Subcutaneous abdominal adipose tissue (tissue), 5 donors: ENCODE results near the gene SLC12A2.

Experiments
- H3K27ac ChIP-seq: one replicate; pipeline ENCODE4 v1.7.0; 2013; ENCODE audit warnings: low read depth, mild to moderate bottlenecking, inconsistent platforms, low read length, moderate library complexity
- H3K27me3 ChIP-seq, 5 donors: one replicate each; pipeline ENCODE4 v1.7.0; 2013; ENCODE audit warnings: low read length in 5 of 5, inconsistent platforms in 1 of 5; ENCODE audit not compliant: control insufficient read depth in 5 of 5, insufficient read depth in 4 of 5
- H3K36me3 ChIP-seq, 5 donors: one replicate each; pipeline ENCODE4 v1.7.0; 2013; ENCODE audit warnings: low read length in 5 of 5; ENCODE audit not compliant: control insufficient read depth in 5 of 5, insufficient read depth in 5 of 5
- H3K4me1 ChIP-seq, 5 donors: one replicate each; pipeline ENCODE4 v1.7.0; 2013; ENCODE audit warnings: low read length in 5 of 5, mild to moderate bottlenecking in 3 of 5, moderate library complexity in 1 of 5; ENCODE audit not compliant: control insufficient read depth in 5 of 5, insufficient read depth in 5 of 5
- H3K4me3 ChIP-seq, 5 donors: one replicate each; pipeline ENCODE4 v1.7.0; 2013; ENCODE audit warnings: low read length in 5 of 5, low read depth in 1 of 5
- H3K9ac ChIP-seq, 5 donors: one replicate each; pipeline ENCODE4 v1.7.0; 2013; ENCODE audit warnings: low read length in 5 of 5, mild to moderate bottlenecking in 4 of 5, moderate library complexity in 3 of 5
- H3K9me3 ChIP-seq, 5 donors: one replicate each; pipeline ENCODE4 v1.7.0; 2013; ENCODE audit warnings: low read length in 5 of 5; ENCODE audit not compliant: control insufficient read depth in 5 of 5
- donor health status: healthy.
- donor health status: healthy.
- donor health status: healthy.
- donor health status: healthy.
- donor health status: healthy.

Gene SLC12A2

DNA sequence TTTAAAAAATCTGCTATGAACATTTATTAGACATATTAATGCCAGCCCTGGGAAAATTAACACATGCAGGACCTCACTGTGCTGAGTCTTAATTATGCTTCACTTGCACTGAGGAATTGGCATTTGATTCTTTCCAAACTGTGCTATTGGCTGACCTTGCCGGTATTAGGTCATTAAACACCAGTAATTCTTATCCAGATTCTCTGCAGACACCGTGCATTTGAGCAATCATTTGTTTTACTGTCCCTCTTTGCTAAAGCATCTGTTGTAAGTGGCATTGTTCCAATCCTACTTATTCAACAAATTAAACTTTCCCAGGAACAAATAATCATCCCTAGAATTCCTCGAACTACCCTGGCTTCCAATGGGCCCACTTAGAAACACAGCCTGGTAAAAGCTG, 145.0 kb downstream of the SLC12A2 start:
- no peak overlapping the region for H3K9ac ChIP-seq
- no peak overlapping the region for H3K27ac ChIP-seq
- H3K4me3 ChIP-seq: no peak overlapping the region
- H3K9me3 ChIP-seq: no peaks in the 10 kb centered on the region
- no peaks in the 10 kb centered on the region for H3K4me1 ChIP-seq
- no peaks in the 10 kb centered on the region for H3K36me3 ChIP-seq
- H3K27me3 ChIP-seq: no peaks in the 10 kb centered on the region

- H3K27ac ChIP-seq: no peak overlapping the region
- H3K27me3 ChIP-seq: peaks cover 0 to 5% (median 3%) of the 10 kb centered on the region in 5 donors
- H3K4me1 ChIP-seq: no peaks in the 10 kb centered on the region
- H3K36me3 ChIP-seq: no peaks in the 10 kb centered on the region
- H3K9ac ChIP-seq: no peak overlapping the region
- no peak overlapping the region for H3K4me3 ChIP-seq
- no peaks in the 10 kb centered on the region for H3K9me3 ChIP-seq
Measured at GRCh38 chr5:128234928-128235641, 151.5 kb downstream of the SLC12A2 start.

DNA sequence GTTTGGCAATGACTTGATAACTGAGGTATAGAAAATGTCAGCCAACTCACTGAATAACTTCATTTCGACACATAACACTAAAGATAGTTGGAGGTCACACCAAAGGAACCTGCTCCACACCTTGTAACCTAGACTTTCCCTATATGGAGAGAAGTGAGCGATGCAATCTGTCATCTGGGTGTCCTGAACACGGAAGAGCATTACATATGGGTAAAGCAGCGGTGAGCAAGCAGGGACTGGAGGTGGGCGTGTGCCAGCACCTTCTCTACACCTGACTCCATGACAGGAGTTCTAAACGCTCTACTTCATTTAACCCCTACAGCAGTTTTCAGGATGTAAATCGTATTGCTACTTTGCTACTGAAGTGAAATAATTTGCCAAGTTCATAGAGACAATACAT, 152.8 kb downstream of the SLC12A2 start:
- Histone ChIP-seq H3K27ac (no peak overlapping the region), H3K27me3 (peaks cover 0 to 5% (median 3%) of the 10 kb centered on the region in 5 donors), H3K4me1 (no peaks in the 10 kb centered on the region), H3K9ac (no peak overlapping the region), H3K4me3 (no peak overlapping the region), H3K36me3 (no peaks in the 10 kb centered on the region), H3K9me3 (no peaks in the 10 kb centered on the region)

DNA sequence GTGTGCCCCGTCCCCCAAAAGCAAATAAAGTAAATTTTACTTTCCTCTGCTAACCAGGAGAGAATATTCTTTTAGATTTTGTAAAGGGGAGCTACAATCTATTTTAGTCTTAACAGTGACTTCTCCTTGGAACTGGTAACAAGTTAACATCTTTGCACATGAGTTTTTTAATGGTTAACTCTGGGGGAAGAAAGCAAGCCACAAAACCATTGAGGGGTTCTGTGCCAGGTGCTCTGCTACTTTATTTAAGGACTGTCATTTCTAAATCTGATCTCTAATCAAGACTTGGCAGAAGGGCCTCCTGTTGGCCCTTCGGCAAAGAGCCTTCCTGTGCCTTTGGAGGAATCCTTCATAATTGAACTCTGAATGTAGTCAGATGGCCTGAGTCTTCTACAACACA, 153.4 kb downstream of the SLC12A2 start:
- Histone ChIP-seq H3K27ac (no peak overlapping the region), H3K36me3 (no peaks in the 10 kb centered on the region), H3K9ac (no peak overlapping the region), H3K9me3 (no peaks in the 10 kb centered on the region), H3K27me3 (peaks cover 0 to 5% (median 3%) of the 10 kb centered on the region in 5 donors), H3K4me3 (no peak overlapping the region), H3K4me1 (no peaks in the 10 kb centered on the region)

GRCh38 chr5:128237546-128237945, 154.0 kb downstream of the SLC12A2 start:
- Histone ChIP-seq H3K36me3 (no peaks in the 10 kb centered on the region), H3K27ac (no peak overlapping the region), H3K9ac (no peak overlapping the region), H3K4me1 (no peaks in the 10 kb centered on the region), H3K9me3 (no peaks in the 10 kb centered on the region), H3K4me3 (no peak overlapping the region), H3K27me3 (peaks cover 0 to 5% (median 3%) of the 10 kb centered on the region in 5 donors)
